Measurements from ENCODE around the gene MBD5.

The MBD5 gene

GRCh38 chr2:148108385-148108784, 87.5 kb downstream of the MBD5 start:
- H3K27ac ChIP-seq, result no peak overlapping the region
- no peak overlapping the region for H2AFZ ChIP-seq (ENCODE audit: low read depth)
- no peaks in the 10 kb centered on the region for H3K36me3 ChIP-seq (ENCODE audit: insufficient read depth)
- no peak for TF ChIP-seq CTCF (conservative IDR thresholded peaks at IDR 0.05; ENCODE audit: low read depth, low read length)
- H3K4me3 ChIP-seq (IDR thresholded peaks at IDR 0.05; ENCODE audit: insufficient read depth, low read depth, low read length), result no peak overlapping the region
- no peak overlapping the region for H3K9ac ChIP-seq
- no peaks in the 10 kb centered on the region for H3K79me2 ChIP-seq (ENCODE audit: insufficient read depth, low read depth)
- peaks cover 13% of the 10 kb centered on the region for H3K4me1 ChIP-seq (ENCODE audit: low read depth, poor library complexity, severe bottlenecking)
- no peaks in the 10 kb centered on the region for H4K20me1 ChIP-seq (ENCODE audit: insufficient read depth)
- H3K27me3 ChIP-seq (ENCODE audit: insufficient read depth, low read depth), result no peaks in the 10 kb centered on the region
- no peak overlapping the region for H3K4me2 ChIP-seq

- H4K20me1 ChIP-seq (ENCODE audit: insufficient read depth), result no peaks in the 10 kb centered on the region
- H3K79me2 ChIP-seq (ENCODE audit: insufficient read depth, low read depth), result no peaks in the 10 kb centered on the region
- peaks cover 13% of the 10 kb centered on the region for H3K4me1 ChIP-seq (ENCODE audit: low read depth, poor library complexity, severe bottlenecking)
- H3K36me3 ChIP-seq (ENCODE audit: insufficient read depth), result no peaks in the 10 kb centered on the region
- no peak overlapping the region for H3K27ac ChIP-seq
- no peak overlapping the region for H3K4me3 ChIP-seq (IDR thresholded peaks at IDR 0.05; ENCODE audit: insufficient read depth, low read depth, low read length)
- H3K9ac ChIP-seq, result no peak overlapping the region
- H3K4me2 ChIP-seq, result no peak overlapping the region
- H2AFZ ChIP-seq (ENCODE audit: low read depth), result no peak overlapping the region
- TF ChIP-seq CTCF (conservative IDR thresholded peaks at IDR 0.05; ENCODE audit: low read depth, low read length), result no peak
- H3K27me3 ChIP-seq (ENCODE audit: insufficient read depth, low read depth), result no peaks in the 10 kb centered on the region
Observed at GRCh38 chr2:148110184-148110583, 89.3 kb downstream of the MBD5 start.

DNA sequence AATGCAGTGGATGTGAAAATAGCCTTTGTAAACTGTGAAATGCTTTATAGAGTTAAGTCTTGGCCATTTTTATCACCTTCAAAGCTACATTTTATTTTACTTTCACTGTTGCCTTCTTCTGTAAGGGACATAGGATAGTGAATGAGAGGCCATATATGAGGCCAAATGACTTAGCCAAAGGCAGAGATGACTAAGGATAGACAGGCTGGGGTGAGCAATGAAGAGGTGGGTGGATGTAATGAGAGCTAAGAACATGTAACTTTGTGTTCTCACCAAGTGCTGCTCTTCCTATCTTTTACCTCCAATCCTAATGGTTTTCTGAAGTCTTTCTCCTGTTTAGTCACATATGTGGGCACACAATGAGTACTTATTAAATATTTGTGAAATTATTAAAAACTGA, 101.9 kb downstream of the MBD5 start:
- no peak for TF ChIP-seq CTCF (conservative IDR thresholded peaks at IDR 0.05; ENCODE audit: low read depth, low read length)
- H4K20me1 ChIP-seq (ENCODE audit: insufficient read depth), result no peaks in the 10 kb centered on the region
- H3K79me2 ChIP-seq (ENCODE audit: insufficient read depth, low read depth), result no peaks in the 10 kb centered on the region
- H3K4me1 ChIP-seq (ENCODE audit: low read depth, poor library complexity, severe bottlenecking), result no peaks in the 10 kb centered on the region
- H3K36me3 ChIP-seq (ENCODE audit: insufficient read depth), result no peaks in the 10 kb centered on the region
- H3K27ac ChIP-seq, result no peak overlapping the region
- no peak overlapping the region for H2AFZ ChIP-seq (ENCODE audit: low read depth)
- no peak overlapping the region for H3K4me2 ChIP-seq
- H3K4me3 ChIP-seq (IDR thresholded peaks at IDR 0.05; ENCODE audit: insufficient read depth, low read depth, low read length), result no peak overlapping the region
- no peak overlapping the region for H3K9ac ChIP-seq
- no peaks in the 10 kb centered on the region for H3K27me3 ChIP-seq (ENCODE audit: insufficient read depth, low read depth)

DNA sequence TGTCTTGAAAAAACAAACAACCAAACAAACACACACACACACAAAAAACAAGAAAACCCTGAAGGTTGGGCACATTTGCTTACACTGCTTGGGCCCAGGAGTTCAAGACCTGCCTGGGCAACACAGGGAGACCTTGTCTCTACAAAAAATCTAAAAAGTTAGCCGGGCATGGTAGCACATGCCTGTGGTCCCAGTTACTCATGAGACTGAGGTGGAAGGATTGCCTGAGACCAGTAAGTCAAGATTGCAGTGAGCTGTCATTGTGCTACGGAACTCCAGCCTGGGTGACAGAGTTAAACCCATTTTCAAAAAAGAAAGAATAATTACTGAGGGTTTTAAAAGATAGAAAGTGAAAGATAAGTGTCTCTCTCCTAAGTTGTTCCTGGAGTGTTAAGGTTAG, 103.4 kb downstream of the MBD5 start:
- Histone ChIP-seq H4K20me1 (ENCODE audit: insufficient read depth) (no peaks in the 10 kb centered on the region), H3K79me2 (ENCODE audit: insufficient read depth, low read depth) (no peaks in the 10 kb centered on the region), H3K4me1 (ENCODE audit: low read depth, poor library complexity, severe bottlenecking) (no peaks in the 10 kb centered on the region), H3K27ac (no peak overlapping the region), H3K4me2 (no peak overlapping the region), H3K4me3 (IDR thresholded peaks at IDR 0.05; ENCODE audit: insufficient read depth, low read depth, low read length) (no peak overlapping the region), H3K27me3 (ENCODE audit: insufficient read depth, low read depth) (no peaks in the 10 kb centered on the region), H3K9ac (no peak overlapping the region), H2AFZ (ENCODE audit: low read depth) (no peak overlapping the region), H3K36me3 (ENCODE audit: insufficient read depth) (no peaks in the 10 kb centered on the region)
- TF ChIP-seq CTCF (conservative IDR thresholded peaks at IDR 0.05; ENCODE audit: low read depth, low read length), result no peak

- no peak overlapping the region for H3K4me2 ChIP-seq
- H4K20me1 ChIP-seq (ENCODE audit: insufficient read depth), result no peaks in the 10 kb centered on the region
- no peaks in the 10 kb centered on the region for H3K27me3 ChIP-seq (ENCODE audit: insufficient read depth, low read depth)
- H3K4me3 ChIP-seq (IDR thresholded peaks at IDR 0.05; ENCODE audit: insufficient read depth, low read depth, low read length), result no peak overlapping the region
- no peaks in the 10 kb centered on the region for H3K79me2 ChIP-seq (ENCODE audit: insufficient read depth, low read depth)
- TF ChIP-seq CTCF (conservative IDR thresholded peaks at IDR 0.05; ENCODE audit: low read depth, low read length), result no peak
- no peaks in the 10 kb centered on the region for H3K36me3 ChIP-seq (ENCODE audit: insufficient read depth)
- no peak overlapping the region for H2AFZ ChIP-seq (ENCODE audit: low read depth)
- H3K27ac ChIP-seq, result no peak overlapping the region
- H3K9ac ChIP-seq, result no peak overlapping the region
- no peaks in the 10 kb centered on the region for H3K4me1 ChIP-seq (ENCODE audit: low read depth, poor library complexity, severe bottlenecking)
Observed at GRCh38 chr2:148130581-148130980, 109.7 kb downstream of the MBD5 start.

Measured in KMS-11 (cell line).